WERI-Rb-1 (cell line): ENCODE measurements around the gene WDR6.

Experiments used
- DNase-seq: peaks from one replicate; pipeline ENCODE4 v3.0.0-alpha.2; 2020
- H3K27ac ChIP-seq: fragments of 250-450 bp; sonication (Bioruptor Pico); 2 replicates; pipeline ENCODE4 v1.5.1; 2020; ENCODE audit warnings: mild to moderate bottlenecking, moderate library complexity
- H3K27me3 ChIP-seq: fragments of 250-450 bp; sonication (Bioruptor Pico); 2 replicates; pipeline ENCODE4 v1.5.1; 2021; ENCODE audit warnings: mild to moderate bottlenecking, low read depth, moderate library complexity; ENCODE audit not compliant: insufficient read depth, severe bottlenecking
- H3K36me3 ChIP-seq: fragments of 250-450 bp; sonication (Bioruptor Pico); 2 replicates; pipeline ENCODE4 v1.5.1; 2020; ENCODE audit warnings: mild to moderate bottlenecking, moderate library complexity
- H3K4me3 ChIP-seq: 2 replicates; pipeline ENCODE4 v1.5.1; 2011; ENCODE audit warnings: low read depth, mild to moderate bottlenecking, control low read depth, low read length
- H3K9me3 ChIP-seq: fragments of 250-450 bp; sonication (Bioruptor Pico); 2 replicates; pipeline ENCODE4 v1.5.1; 2021; ENCODE audit warnings: mild to moderate bottlenecking, moderate library complexity; ENCODE audit not compliant: severe bottlenecking
- CTCF ChIP-seq: IDR thresholded peaks from 2 replicates; pipeline ENCODE4 v1.5.1; 2011; ENCODE audit warnings: low read depth, mild to moderate bottlenecking, control low read depth, inconsistent platforms, low read length

WDR6 gene

GRCh38 chr3:48997102-48997635 lies 10.0 kb upstream of the WDR6 start:
- DNase-seq, result no peak
- H3K27ac ChIP-seq, result no peak overlapping the region

DNA sequence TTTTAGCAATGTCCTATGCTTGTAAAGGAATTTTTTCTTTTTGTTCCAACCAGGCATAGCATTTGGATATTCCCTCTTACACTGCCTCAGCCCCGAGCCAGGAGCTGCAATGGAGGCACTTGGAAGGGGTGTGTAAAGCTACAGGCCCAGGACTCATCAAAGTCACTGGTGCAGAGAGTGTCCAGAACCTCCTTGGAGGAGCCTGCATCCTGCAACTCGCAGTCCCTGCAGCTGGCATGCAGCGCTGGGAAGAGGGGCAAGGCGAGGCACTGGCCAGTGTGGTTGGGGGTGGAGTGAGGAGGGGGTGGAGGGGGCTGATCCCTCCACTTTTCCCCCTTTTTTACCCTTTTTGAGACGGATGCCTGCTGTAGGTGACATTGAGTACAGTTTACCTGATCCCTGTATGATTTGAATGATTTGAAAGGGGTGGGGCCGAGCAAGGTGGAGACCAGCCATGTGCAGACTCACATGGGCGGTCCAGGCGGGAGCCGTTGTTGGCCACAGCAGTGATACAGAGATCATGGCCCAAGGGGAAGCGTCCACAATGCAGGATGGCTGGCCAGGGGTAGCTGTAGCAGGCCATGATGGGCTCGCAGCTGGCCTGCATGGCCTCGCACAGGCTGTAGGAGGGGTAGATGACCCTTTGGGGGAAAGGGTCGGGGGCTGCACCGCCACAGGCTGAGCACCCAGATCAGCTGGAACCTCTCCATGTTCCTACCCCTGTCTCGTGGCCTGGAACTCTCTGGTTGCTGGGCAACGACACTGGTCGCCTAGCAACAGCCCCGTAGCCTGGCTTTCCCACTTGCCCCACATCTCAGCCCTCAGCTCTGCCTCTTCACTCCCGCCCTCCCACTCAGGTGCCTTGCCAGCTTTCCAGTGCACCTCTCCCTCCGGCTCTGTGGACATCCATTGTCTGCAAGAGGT lies 9.2 kb upstream of the WDR6 start:
- no peaks in the 10 kb centered on the region for H3K9me3 ChIP-seq
- TF ChIP-seq CTCF, result no peak
- H3K4me3 ChIP-seq, result no peak overlapping the region
- H3K27me3 ChIP-seq, result no peaks in the 10 kb centered on the region
- no peak for DNase-seq
- H3K27ac ChIP-seq, result no peak overlapping the region
- H3K36me3 ChIP-seq, result peaks cover 13% of the 10 kb centered on the region

More at GRCh38 chr3:48997102-48997635, 10.0 kb upstream of the WDR6 start:
- Histone ChIP-seq H3K9me3 (no peaks in the 10 kb centered on the region), H3K36me3 (peaks cover 18% of the 10 kb centered on the region), H3K4me3 (no peak overlapping the region), H3K27me3 (no peaks in the 10 kb centered on the region)
- 0 out of 2 replicates have a peak, but pooled peaks have one; percentile 6 for TF ChIP-seq CTCF

DNA sequence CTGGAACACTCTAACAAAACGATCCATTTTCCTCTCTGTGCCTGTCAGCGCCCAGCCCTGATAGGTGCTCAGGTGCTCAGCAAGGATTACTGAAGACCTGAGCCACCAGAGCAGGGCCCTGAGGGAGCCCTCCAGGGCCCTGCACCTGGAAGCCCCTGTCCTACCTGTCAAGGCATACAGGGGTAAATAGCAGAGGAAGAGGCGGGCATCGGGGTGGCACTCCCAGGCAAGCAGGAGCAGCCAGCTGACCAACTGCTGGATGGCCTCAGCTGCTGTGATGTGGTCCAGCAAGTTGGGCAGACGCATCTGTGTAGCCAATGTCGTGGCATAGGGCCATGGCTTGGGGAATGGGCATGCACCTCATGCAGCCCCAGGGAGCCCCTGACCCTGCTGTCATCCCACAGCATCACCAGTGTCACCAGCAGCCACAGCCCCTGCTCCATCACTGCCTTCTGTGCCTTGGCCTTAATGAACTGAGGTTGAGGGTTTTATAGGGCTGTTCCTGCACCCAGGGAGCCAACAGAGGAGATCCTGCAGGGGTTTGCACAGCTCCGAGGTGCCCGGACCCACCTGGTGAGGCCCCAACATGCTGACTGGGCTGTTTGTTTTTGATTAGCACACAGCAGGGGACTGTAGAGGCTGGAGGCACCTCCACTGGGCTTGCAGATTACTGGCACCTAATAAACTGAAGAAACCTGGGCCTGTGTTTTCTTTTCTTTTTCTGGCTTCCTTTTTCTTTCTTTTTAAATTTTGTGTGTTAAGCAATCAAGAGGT lies 7.9 kb upstream of the WDR6 start:
- Histone ChIP-seq H3K36me3 (peaks cover 11% of the 10 kb centered on the region), H3K27ac (peak overlapping the region; percentile 29; the same call in 1 of the 2 replicates), H3K27me3 (no peaks in the 10 kb centered on the region), H3K9me3 (no peaks in the 10 kb centered on the region), H3K4me3 (no peak overlapping the region)
- no peak for DNase-seq
- TF ChIP-seq CTCF, result no peak

- DNase-seq, result no peak
- TF ChIP-seq CTCF, result 0 out of 2 replicates have a peak, but pooled peaks have one; percentile 4
- H3K36me3 ChIP-seq, result peaks cover 4% of the 10 kb centered on the region
- H3K4me3 ChIP-seq, result no peak overlapping the region
- H3K27ac ChIP-seq, result 0 out of 2 replicates have a peak overlapping the region, but pooled peaks have one; percentile 6
- H3K9me3 ChIP-seq, result no peaks in the 10 kb centered on the region
- H3K27me3 ChIP-seq, result no peaks in the 10 kb centered on the region
Observed at GRCh38 chr3:49001155-49001554, 6.0 kb upstream of the WDR6 start.

GRCh38 chr3:49004352-49005302 lies 2.6 kb upstream of the WDR6 start:
- DNase-seq, result no peak
- no peak for TF ChIP-seq CTCF
- Histone ChIP-seq H3K4me3 (no peak overlapping the region), H3K9me3 (no peaks in the 10 kb centered on the region), H3K36me3 (peaks cover 17% of the 10 kb centered on the region), H3K27me3 (no peaks in the 10 kb centered on the region), H3K27ac (no peak overlapping the region)
